ENCODE data around the gene AHSP. TPM values are rescaled to one million over a fixed set of nuclear protein-coding genes. Genes with fewer than 3 reads are reported as not detected.
"Not testable (repeated sequence)": the region's sequence is repeated elsewhere in the genome, so short reads cannot be mapped to it uniquely, and the experiment has no call there.

The AHSP gene
- total RNA-seq, 1 experiment from 2014 or later: not detected

DNA sequence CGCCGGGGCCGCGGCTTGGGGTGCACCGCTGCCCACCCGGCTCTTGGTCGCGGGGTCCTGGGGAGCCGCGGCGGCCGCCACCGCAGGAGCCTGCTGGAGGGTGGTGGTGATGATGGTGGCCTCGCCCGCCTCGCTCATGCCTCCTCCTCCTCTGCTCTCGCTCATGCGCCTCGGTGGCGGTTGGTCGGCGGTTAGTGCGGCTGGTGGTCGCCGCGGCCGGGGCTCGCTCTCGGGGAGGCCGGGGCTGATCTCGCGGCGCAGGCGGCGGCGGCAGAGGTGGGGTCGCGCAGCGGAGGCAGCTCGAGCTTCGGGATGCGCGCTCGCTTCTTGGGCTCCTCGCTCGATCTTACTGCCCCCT, 41.6 kb downstream of the AHSP start:
- H3K36me3 ChIP-seq (ENCODE audit: control insufficient read depth, insufficient read depth, low read length): no peaks in the 10 kb centered on the region
- no peaks in the 10 kb centered on the region for H3K9me3 ChIP-seq
- peaks cover 31% of the 10 kb centered on the region for H3K9me3 Mint-ChIP-seq (ENCODE audit: unreplicated experiment)
- H3K27me3 Mint-ChIP-seq (ENCODE audit: insufficient read depth, unreplicated experiment): no peaks in the 10 kb centered on the region
- no peak overlapping the region for H3K4me3 Mint-ChIP-seq (ENCODE audit: unreplicated experiment)
- no peaks in the 10 kb centered on the region for H3K4me1 ChIP-seq
- no peaks in the 10 kb centered on the region for H3K36me3 Mint-ChIP-seq (ENCODE audit: insufficient read depth, unreplicated experiment)
- H3K27me3 ChIP-seq (replicated peaks; ENCODE audit: control insufficient read depth, insufficient read depth, low read length): no peaks in the 10 kb centered on the region
- no peak overlapping the region for H3K27ac Mint-ChIP-seq (ENCODE audit: unreplicated experiment)
- no peak for TF ChIP-seq CTCF (IDR thresholded peaks at IDR 0.05; ENCODE audit: insufficient read depth in 1 of 2, low read depth in 1 of 2, low read length in 1 of 2, severe bottlenecking in 1 of 2, unreplicated experiment in 1 of 2)
- ChIA-PET CTCF (no interaction called here), POLR2A (no interaction called here)
- no peak overlapping the region for H3K4me3 ChIP-seq (ENCODE audit: low read depth, low read length)
- no peaks in the 10 kb centered on the region for H3K4me1 Mint-ChIP-seq (ENCODE audit: low read depth, unreplicated experiment)
- no peak for DNase-seq
- intact Hi-C loops (cut with micrococcal nuclease; ENCODE audit: unreplicated experiment): no loop called here
- BruUV-seq (replicated peaks): no TSS peak

DNA sequence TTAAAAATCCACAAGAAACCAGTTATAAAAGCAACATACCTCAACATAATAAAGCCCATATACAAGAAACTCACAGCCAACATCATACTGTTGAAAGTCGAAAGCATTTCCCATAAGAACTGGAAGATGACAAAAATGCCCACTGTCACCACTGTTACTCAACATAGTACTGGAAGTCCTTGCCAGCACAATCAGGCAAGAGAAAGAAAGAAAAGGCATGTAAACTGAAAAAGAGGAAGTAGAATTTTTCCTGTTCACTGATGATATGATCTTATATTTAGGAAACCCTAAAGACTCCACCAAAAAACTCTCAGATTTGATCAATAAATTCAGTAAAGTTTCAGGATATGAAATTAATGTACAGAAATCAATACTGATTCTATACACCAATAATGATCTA, 45.1 kb downstream of the AHSP start:
- Mint-ChIP-seq H3K36me3 (ENCODE audit: insufficient read depth, unreplicated experiment) (no peaks in the 10 kb centered on the region), H3K9me3 (ENCODE audit: unreplicated experiment) (peaks cover 31% of the 10 kb centered on the region), H3K4me1 (ENCODE audit: low read depth, unreplicated experiment) (no peaks in the 10 kb centered on the region), H3K27ac (ENCODE audit: unreplicated experiment) (no peak overlapping the region), H3K27me3 (ENCODE audit: insufficient read depth, unreplicated experiment) (no peaks in the 10 kb centered on the region), H3K4me3 (ENCODE audit: unreplicated experiment) (no peak overlapping the region)
- DNase-seq: no peak
- BruUV-seq (replicated peaks): no TSS peak
- H3K36me3 ChIP-seq (ENCODE audit: control insufficient read depth, insufficient read depth, low read length): no peaks in the 10 kb centered on the region
- POLR2A ChIA-PET: no interaction called here
- H3K4me3 ChIP-seq (ENCODE audit: low read depth, low read length): no peak overlapping the region
- intact Hi-C loops (cut with micrococcal nuclease; ENCODE audit: unreplicated experiment): no loop called here
- H3K9me3 ChIP-seq: no peaks in the 10 kb centered on the region
- H3K4me1 ChIP-seq: no peaks in the 10 kb centered on the region
- CTCF ChIA-PET: no interaction called here
- no peak for TF ChIP-seq CTCF (IDR thresholded peaks at IDR 0.05; ENCODE audit: insufficient read depth in 1 of 2, low read depth in 1 of 2, low read length in 1 of 2, severe bottlenecking in 1 of 2, unreplicated experiment in 1 of 2)
- no peaks in the 10 kb centered on the region for H3K27me3 ChIP-seq (replicated peaks; ENCODE audit: control insufficient read depth, insufficient read depth, low read length)

GRCh38 chr16:31574159-31574558, 46.5 kb downstream of the AHSP start:
- H3K4me3 Mint-ChIP-seq (ENCODE audit: unreplicated experiment); CTCF ChIA-PET; H3K4me1 Mint-ChIP-seq (ENCODE audit: low read depth, unreplicated experiment); H3K9me3 ChIP-seq; H3K27me3 ChIP-seq (replicated peaks; ENCODE audit: control insufficient read depth, insufficient read depth, low read length); H3K4me3 ChIP-seq (ENCODE audit: low read depth, low read length); BruUV-seq (replicated peaks); H3K36me3 Mint-ChIP-seq (ENCODE audit: insufficient read depth, unreplicated experiment); H3K4me1 ChIP-seq; H3K27ac Mint-ChIP-seq (ENCODE audit: unreplicated experiment); H3K27me3 Mint-ChIP-seq (ENCODE audit: insufficient read depth, unreplicated experiment); H3K36me3 ChIP-seq (ENCODE audit: control insufficient read depth, insufficient read depth, low read length); POLR2A ChIA-PET; DNase-seq; intact Hi-C loops (cut with micrococcal nuclease; ENCODE audit: unreplicated experiment): not testable (repeated sequence)
- H3K9me3 Mint-ChIP-seq (ENCODE audit: unreplicated experiment): peaks cover 33% of the 10 kb centered on the region

GRCh38 chr16:31577411-31577810, 49.7 kb downstream of the AHSP start:
- Mint-ChIP-seq H3K4me3 (ENCODE audit: unreplicated experiment) (no peak overlapping the region), H3K27me3 (ENCODE audit: insufficient read depth, unreplicated experiment) (no peaks in the 10 kb centered on the region), H3K9me3 (ENCODE audit: unreplicated experiment) (peaks cover 22% of the 10 kb centered on the region), H3K4me1 (ENCODE audit: low read depth, unreplicated experiment) (no peaks in the 10 kb centered on the region), H3K27ac (ENCODE audit: unreplicated experiment) (no peak overlapping the region), H3K36me3 (ENCODE audit: insufficient read depth, unreplicated experiment) (no peaks in the 10 kb centered on the region)
- TF ChIP-seq CTCF (IDR thresholded peaks at IDR 0.05; ENCODE audit: insufficient read depth in 1 of 2, low read depth in 1 of 2, low read length in 1 of 2, severe bottlenecking in 1 of 2, unreplicated experiment in 1 of 2): no peak
- H3K36me3 ChIP-seq (ENCODE audit: control insufficient read depth, insufficient read depth, low read length): no peaks in the 10 kb centered on the region
- H3K9me3 ChIP-seq: no peaks in the 10 kb centered on the region
- H3K4me1 ChIP-seq: no peaks in the 10 kb centered on the region
- no peak for DNase-seq
- no TSS peak for BruUV-seq (replicated peaks)
- ChIA-PET CTCF (no interaction called here), POLR2A (no interaction called here)
- H3K4me3 ChIP-seq (ENCODE audit: low read depth, low read length): no peak overlapping the region
- intact Hi-C loops (cut with micrococcal nuclease; ENCODE audit: unreplicated experiment): no loop called here
- H3K27me3 ChIP-seq (replicated peaks; ENCODE audit: control insufficient read depth, insufficient read depth, low read length): no peaks in the 10 kb centered on the region
